ENCODE measurements around the gene F7. TPM values are rescaled to one million over a fixed set of nuclear protein-coding genes. Genes with fewer than 3 reads are reported as not detected.

F7 gene
- total and polyA plus RNA-seq, 9 of the 15 experiments (the other 6 are each of a cell fraction or from before 2014, with no cell fraction given) = not detected

DNA sequence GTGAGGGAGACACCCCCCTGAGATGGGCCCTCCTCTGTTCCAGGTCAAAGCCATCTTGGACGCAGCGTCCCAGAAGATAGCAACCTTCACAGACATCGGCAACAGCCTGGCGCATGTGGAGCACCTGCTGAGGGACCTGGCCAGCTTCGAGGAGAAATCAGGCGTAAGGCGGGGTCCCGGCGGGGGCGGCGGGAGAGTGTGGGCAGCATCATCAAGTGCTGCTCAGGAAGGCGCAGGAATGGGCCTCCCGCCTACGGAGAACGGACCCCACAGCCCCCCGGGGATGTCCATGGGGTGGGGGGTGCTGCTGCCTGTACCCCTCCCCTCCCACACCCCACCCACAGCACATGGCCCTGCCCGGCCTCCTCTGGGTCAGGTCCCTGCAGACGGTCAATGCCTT lies 31.2 kb upstream of the F7 start:
- POLR2A ChIA-PET = no interaction called here
- Histone ChIP-seq H3K36me3 (ENCODE audit: control insufficient read depth, insufficient read depth, low read length) (no peaks in the 10 kb centered on the region), H3K4me3 (no peak overlapping the region), H3K9me3 (replicated peaks; ENCODE audit: control insufficient read depth, insufficient read depth, low read depth, low read length) (no peaks in the 10 kb centered on the region), H3K9ac (ENCODE audit: insufficient read depth in 1 of 2, low read depth in 2 of 2, low read length in 2 of 2) (no peak overlapping the region), H3K27ac (ENCODE audit: extremely low read depth, low read depth, low read length) (no peak overlapping the region), H3K27me3 (ENCODE audit: control insufficient read depth in 2 of 2, insufficient read depth in 2 of 2, low read length in 2 of 2) (peaks cover 5 to 61% of the 10 kb centered on the region in 2 experiments), H3K4me1 (replicated peaks in 1 of 2; ENCODE audit: control insufficient read depth in 2 of 2, insufficient read depth in 2 of 2, low read length in 2 of 2) (peaks cover 0 to 23% of the 10 kb centered on the region in 2 experiments; a peak in 1 of 5 replicates), H3K4me2 (ENCODE audit: insufficient read depth, low read length) (no peak overlapping the region), H3K79me2 (ENCODE audit: control insufficient read depth, insufficient read depth, low read length) (no peaks in the 10 kb centered on the region), H2AFZ (ENCODE audit: low read depth, low read length) (no peak overlapping the region), H3K9me1 (ENCODE audit: control insufficient read depth, insufficient read depth, low read length) (no peaks in the 10 kb centered on the region), H4K20me1 (replicated peaks; ENCODE audit: control insufficient read depth, insufficient read depth, low read length) (no peaks in the 10 kb centered on the region)
- CTCF ChIA-PET (ENCODE audit: low intra/inter-chr PET ratio) = no interaction called here
- ATAC-seq = no peak
- no peak for FAIRE-seq
- intact Hi-C loops (cut with micrococcal nuclease) (no loop called here), in situ Hi-C loops (cut with MboI) (no loop called here)
- TF ChIP-seq FOXA1 (IDR thresholded peaks at IDR 0.05; ENCODE audit: borderline replicate concordance) (no peak), ZNF23 (CRISPR knock-in tag; IDR thresholded peaks at IDR 0.05) (no peak), KAT8 (IDR thresholded peaks at IDR 0.05; ENCODE audit: low read depth) (no peak), ZNF184 (CRISPR knock-in tag; IDR thresholded peaks at IDR 0.05) (no peak), NR2F6 (CRISPR knock-in tag; IDR thresholded peaks at IDR 0.05) (no peak), ZFP36 (IDR thresholded peaks at IDR 0.05; ENCODE audit: low read depth, low read length, partially characterized antibody) (no peak), BMI1 (IDR thresholded peaks at IDR 0.05; ENCODE audit: low read length) (no peak), NR1H2 (CRISPR knock-in tag; IDR thresholded peaks at IDR 0.05) (no peak), JUNB (CRISPR knock-in tag; conservative IDR thresholded peaks at IDR 0.05) (no peak)
- TF ChIP-seq, protein P1, sequence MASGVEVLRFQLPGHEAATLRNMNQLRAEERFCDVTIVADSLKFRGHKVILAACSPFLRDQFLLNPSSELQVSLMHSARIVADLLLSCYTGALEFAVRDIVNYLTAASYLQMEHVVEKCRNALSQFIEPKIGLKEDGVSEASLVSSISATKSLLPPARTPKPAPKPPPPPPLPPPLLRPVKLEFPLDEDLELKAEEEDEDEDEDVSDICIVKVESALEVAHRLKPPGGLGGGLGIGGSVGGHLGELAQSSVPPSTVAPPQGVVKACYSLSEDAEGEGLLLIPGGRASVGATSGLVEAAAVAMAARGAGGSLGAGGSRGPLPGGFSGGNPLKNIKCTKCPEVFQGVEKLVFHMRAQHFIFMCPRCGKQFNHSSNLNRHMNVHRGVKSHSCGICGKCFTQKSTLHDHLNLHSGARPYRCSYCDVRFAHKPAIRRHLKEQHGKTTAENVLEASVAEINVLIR (CRISPR knock-in tag; IDR thresholded peaks at IDR 0.05) = no peak
- TF ChIP-seq, protein P2, sequence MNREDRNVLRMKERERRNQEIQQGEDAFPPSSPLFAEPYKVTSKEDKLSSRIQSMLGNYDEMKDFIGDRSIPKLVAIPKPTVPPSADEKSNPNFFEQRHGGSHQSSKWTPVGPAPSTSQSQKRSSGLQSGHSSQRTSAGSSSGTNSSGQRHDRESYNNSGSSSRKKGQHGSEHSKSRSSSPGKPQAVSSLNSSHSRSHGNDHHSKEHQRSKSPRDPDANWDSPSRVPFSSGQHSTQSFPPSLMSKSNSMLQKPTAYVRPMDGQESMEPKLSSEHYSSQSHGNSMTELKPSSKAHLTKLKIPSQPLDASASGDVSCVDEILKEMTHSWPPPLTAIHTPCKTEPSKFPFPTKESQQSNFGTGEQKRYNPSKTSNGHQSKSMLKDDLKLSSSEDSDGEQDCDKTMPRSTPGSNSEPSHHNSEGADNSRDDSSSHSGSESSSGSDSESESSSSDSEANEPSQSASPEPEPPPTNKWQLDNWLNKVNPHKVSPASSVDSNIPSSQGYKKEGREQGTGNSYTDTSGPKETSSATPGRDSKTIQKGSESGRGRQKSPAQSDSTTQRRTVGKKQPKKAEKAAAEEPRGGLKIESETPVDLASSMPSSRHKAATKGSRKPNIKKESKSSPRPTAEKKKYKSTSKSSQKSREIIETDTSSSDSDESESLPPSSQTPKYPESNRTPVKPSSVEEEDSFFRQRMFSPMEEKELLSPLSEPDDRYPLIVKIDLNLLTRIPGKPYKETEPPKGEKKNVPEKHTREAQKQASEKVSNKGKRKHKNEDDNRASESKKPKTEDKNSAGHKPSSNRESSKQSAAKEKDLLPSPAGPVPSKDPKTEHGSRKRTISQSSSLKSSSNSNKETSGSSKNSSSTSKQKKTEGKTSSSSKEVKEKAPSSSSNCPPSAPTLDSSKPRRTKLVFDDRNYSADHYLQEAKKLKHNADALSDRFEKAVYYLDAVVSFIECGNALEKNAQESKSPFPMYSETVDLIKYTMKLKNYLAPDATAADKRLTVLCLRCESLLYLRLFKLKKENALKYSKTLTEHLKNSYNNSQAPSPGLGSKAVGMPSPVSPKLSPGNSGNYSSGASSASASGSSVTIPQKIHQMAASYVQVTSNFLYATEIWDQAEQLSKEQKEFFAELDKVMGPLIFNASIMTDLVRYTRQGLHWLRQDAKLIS (CRISPR knock-in tag; IDR thresholded peaks at IDR 0.05) = no peak
- TF ChIP-seq, protein P3, sequence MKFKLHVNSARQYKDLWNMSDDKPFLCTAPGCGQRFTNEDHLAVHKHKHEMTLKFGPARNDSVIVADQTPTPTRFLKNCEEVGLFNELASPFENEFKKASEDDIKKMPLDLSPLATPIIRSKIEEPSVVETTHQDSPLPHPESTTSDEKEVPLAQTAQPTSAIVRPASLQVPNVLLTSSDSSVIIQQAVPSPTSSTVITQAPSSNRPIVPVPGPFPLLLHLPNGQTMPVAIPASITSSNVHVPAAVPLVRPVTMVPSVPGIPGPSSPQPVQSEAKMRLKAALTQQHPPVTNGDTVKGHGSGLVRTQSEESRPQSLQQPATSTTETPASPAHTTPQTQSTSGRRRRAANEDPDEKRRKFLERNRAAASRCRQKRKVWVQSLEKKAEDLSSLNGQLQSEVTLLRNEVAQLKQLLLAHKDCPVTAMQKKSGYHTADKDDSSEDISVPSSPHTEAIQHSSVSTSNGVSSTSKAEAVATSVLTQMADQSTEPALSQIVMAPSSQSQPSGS (CRISPR knock-in tag; IDR thresholded peaks at IDR 0.05) = no peak
- no peak for DNase-seq (ENCODE audit: extremely low read depth in 1 of 4, low spot score in 3 of 4)
- 20% methylated on average over 1 of the region's 18 CpGs for WGBS (ENCODE audit: insufficient coverage, low coverage, missing lambda C conversion rate)
- BruUV-seq (replicated peaks) = no TSS peak
